ENCODE measurements around the gene STAB1. TPM values are rescaled to one million over a fixed set of nuclear protein-coding genes. Genes with fewer than 3 reads are reported as not detected.

The STAB1 gene
- total RNA-seq, 1 donor from 2014 or later = 866 TPM

DNA sequence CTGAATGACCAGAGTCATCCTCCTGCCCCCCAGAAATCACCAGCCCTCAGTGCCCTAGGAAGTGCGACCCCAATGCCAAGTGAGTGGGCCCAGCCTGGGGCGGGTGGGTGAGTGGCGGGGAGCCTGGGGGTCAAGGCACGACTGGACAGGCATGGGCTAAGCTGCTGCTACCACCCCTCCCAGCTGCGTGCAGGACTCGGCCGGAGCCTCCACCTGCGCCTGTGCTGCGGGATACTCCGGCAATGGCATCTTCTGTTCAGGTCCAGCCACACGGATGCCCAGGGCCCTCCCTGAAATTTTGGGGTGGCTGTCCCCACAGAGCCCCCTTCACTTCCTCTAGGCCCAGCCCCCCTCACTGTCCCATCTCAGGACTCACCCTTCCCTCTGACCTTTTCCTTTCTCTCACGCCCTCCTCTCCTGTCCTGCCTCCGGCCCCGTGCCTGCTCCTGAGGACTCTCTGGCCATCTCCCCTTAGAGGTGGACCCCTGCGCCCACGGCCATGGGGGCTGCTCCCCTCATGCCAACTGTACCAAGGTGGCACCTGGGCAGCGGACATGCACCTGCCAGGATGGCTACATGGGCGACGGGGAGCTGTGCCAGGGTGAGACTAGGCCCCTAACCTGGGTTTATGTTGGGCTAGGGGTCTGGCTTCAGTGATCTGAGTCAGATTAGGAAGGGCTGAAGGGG, 21.5 kb downstream of the STAB1 start:
- Mint-ChIP-seq H3K27me3 (ENCODE audit: unreplicated experiment) (peaks cover 17% of the 10 kb centered on the region), H3K36me3 (ENCODE audit: low read depth, unreplicated experiment) (peaks cover 35% of the 10 kb centered on the region), H3K4me1 (ENCODE audit: unreplicated experiment) (no peaks in the 10 kb centered on the region), H3K27ac (ENCODE audit: unreplicated experiment) (no peak overlapping the region), H3K4me3 (ENCODE audit: unreplicated experiment) (no peak overlapping the region), H3K9me3 (ENCODE audit: unreplicated experiment) (no peaks in the 10 kb centered on the region)
- no peak for DNase-seq (ENCODE audit: low spot score)
- TF ChIP-seq, protein P1, sequence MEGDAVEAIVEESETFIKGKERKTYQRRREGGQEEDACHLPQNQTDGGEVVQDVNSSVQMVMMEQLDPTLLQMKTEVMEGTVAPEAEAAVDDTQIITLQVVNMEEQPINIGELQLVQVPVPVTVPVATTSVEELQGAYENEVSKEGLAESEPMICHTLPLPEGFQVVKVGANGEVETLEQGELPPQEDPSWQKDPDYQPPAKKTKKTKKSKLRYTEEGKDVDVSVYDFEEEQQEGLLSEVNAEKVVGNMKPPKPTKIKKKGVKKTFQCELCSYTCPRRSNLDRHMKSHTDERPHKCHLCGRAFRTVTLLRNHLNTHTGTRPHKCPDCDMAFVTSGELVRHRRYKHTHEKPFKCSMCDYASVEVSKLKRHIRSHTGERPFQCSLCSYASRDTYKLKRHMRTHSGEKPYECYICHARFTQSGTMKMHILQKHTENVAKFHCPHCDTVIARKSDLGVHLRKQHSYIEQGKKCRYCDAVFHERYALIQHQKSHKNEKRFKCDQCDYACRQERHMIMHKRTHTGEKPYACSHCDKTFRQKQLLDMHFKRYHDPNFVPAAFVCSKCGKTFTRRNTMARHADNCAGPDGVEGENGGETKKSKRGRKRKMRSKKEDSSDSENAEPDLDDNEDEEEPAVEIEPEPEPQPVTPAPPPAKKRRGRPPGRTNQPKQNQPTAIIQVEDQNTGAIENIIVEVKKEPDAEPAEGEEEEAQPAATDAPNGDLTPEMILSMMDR (IDR thresholded peaks at IDR 0.05; ENCODE audit: unreplicated experiment) = no peak

DNA sequence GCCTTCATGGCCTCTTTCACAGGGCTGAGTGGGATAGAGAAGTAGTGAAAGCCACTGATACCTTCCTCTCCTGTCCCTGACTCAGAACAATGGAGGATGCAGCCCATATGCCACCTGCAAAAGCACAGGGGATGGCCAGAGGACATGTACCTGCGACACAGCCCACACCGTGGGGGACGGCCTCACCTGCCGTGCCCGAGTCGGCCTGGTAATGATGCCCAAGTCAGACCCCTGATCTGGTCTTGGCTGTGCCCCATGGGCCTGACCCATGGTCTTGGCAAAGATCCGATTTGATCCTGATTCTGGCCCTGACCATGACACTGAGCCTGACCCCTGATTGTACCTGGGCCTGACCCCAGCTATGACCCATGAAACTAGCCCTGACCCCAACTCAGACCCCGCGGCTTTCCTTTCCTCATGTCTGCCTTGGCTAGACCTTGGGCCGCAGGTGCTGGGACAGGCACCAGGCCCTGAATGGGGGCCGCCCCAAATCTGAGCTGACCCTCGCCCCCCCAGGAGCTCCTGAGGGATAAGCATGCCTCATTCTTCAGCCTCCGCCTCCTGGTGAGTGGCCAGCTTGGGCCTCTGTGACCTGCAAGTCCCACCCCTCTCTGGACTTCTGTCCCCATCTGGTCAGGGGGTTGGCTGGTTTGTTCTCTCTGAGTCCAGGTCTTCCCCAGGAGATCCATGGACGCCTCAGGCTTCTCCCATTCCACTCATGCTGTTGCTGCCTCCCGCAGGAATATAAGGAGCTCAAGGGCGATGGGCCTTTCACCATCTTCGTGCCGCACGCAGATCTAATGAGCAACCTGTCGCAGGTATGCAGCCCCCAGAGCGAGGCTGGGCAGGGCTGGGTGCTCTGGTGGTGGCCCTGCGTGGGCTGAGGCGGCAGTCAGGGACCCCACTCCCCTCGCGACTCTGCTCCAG, 22.9 kb downstream of the STAB1 start:
- no peak for DNase-seq (ENCODE audit: low spot score)
- H3K9me3 Mint-ChIP-seq (ENCODE audit: unreplicated experiment) = no peaks in the 10 kb centered on the region
- H3K4me1 Mint-ChIP-seq (ENCODE audit: unreplicated experiment) = no peaks in the 10 kb centered on the region
- H3K27me3 Mint-ChIP-seq (ENCODE audit: unreplicated experiment) = peaks cover 12% of the 10 kb centered on the region
- H3K4me3 Mint-ChIP-seq (ENCODE audit: unreplicated experiment) = peak overlapping the region; percentile 56
- no peak overlapping the region for H3K27ac Mint-ChIP-seq (ENCODE audit: unreplicated experiment)
- TF ChIP-seq, protein P1 (IDR thresholded peaks at IDR 0.05; ENCODE audit: unreplicated experiment) = no peak
- peaks cover 33% of the 10 kb centered on the region for H3K36me3 Mint-ChIP-seq (ENCODE audit: low read depth, unreplicated experiment)

DNA sequence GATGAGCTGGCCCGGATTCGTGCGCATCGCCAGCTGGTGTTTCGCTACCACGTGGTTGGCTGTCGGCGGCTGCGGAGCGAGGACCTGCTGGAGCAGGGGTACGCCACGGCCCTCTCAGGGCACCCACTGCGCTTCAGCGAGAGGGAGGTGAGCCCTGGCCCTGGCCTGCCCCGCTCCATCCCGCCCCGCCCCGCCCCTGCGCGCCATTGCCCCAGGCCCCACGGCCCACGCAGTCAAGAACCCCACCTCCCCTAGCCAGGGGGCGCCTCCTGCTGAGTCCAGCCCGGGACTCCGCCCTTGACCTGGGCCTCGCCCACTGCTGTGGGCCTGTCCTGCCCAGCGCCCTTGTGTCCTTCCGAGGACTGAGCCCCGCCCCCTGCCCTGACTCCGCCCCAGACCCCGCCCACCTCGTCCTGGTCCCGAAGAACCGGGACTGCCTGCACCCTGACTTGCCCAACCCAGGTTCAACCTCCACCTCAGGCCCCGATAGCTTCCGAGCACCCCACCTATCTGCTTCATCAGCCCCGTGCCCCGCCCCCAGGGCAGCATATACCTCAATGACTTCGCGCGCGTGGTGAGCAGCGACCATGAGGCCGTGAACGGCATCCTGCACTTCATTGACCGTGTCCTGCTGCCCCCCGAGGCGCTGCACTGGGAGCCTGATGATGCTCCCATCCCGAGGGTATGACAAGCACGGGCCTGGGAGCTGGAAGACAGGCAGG, 23.7 kb downstream of the STAB1 start:
- peaks cover 38% of the 10 kb centered on the region for H3K36me3 Mint-ChIP-seq (ENCODE audit: low read depth, unreplicated experiment)
- no peak overlapping the region for H3K4me3 Mint-ChIP-seq (ENCODE audit: unreplicated experiment)
- no peaks in the 10 kb centered on the region for H3K4me1 Mint-ChIP-seq (ENCODE audit: unreplicated experiment)
- DNase-seq (ENCODE audit: low spot score) = no peak
- H3K27me3 Mint-ChIP-seq (ENCODE audit: unreplicated experiment) = peaks cover 12% of the 10 kb centered on the region
- TF ChIP-seq, protein P1 (IDR thresholded peaks at IDR 0.05; ENCODE audit: unreplicated experiment) = no peak
- no peak overlapping the region for H3K27ac Mint-ChIP-seq (ENCODE audit: unreplicated experiment)
- H3K9me3 Mint-ChIP-seq (ENCODE audit: unreplicated experiment) = no peaks in the 10 kb centered on the region

DNA sequence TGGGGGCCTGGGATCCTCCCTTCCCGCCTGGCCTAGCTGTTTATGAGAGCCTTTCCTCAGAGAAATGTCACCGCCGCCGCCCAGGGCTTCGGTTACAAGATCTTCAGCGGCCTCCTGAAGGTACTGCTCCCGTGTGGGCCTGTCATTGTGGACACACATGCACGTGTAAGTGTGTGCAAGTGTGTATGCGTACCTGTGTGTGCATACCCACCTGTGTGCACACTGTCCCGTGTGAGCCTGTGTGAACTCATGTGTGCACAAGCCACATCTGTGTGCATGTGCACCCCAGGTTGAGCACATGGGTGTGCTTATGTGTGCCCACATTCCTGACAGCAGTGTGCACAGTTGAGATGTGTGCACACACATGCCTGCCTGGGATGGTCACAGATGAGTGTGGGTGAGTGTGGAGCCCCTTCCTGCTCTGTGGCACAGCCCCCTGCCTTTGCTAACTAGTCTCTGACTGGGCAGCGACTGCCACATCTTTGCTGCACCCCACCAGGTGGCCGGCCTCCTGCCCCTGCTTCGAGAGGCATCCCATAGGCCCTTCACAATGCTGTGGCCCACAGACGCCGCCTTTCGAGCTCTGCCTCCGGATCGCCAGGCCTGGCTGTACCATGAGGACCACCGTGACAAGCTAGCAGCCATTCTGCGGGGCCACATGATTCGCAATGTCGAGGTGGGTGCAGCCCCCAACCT, 24.5 kb downstream of the STAB1 start:
- Mint-ChIP-seq H3K9me3 (ENCODE audit: unreplicated experiment) (no peaks in the 10 kb centered on the region), H3K36me3 (ENCODE audit: low read depth, unreplicated experiment) (peaks cover 44% of the 10 kb centered on the region), H3K27ac (ENCODE audit: unreplicated experiment) (no peak overlapping the region), H3K4me1 (ENCODE audit: unreplicated experiment) (no peaks in the 10 kb centered on the region), H3K27me3 (ENCODE audit: unreplicated experiment) (peaks cover 16% of the 10 kb centered on the region), H3K4me3 (ENCODE audit: unreplicated experiment) (no peak overlapping the region)
- no peak for DNase-seq (ENCODE audit: low spot score)
- TF ChIP-seq, protein P1 (IDR thresholded peaks at IDR 0.05; ENCODE audit: unreplicated experiment) = no peak
